CD4-positive, alpha-beta T cell treated with Interferon gamma for 1 hour (primary cell): Measurements from ENCODE around the gene MYO3A.

ENCODE experiments used
- DNase-seq: peaks from one replicate; pipeline ENCODE4 v3.0.0-alpha.2; 2020

Gene MYO3A

GRCh38 chr10:25933653-25934608 lies at the start of gene MYO3A:
Gene MYO3A (plus strand): TSS chr10:25934229. CDS start chr10:25952111, 17,882 bp downstream.
- DNase-seq: no peak

GRCh38 chr10:25888627-25889026 lies 45.4 kb upstream of the MYO3A start:
- no peak for DNase-seq

GRCh38 chr10:25890995-25891394 lies 43.0 kb upstream of the MYO3A start:
- no peak for DNase-seq

GRCh38 chr10:25895856-25896255 lies 38.2 kb upstream of the MYO3A start:
- no peak for DNase-seq

DNA sequence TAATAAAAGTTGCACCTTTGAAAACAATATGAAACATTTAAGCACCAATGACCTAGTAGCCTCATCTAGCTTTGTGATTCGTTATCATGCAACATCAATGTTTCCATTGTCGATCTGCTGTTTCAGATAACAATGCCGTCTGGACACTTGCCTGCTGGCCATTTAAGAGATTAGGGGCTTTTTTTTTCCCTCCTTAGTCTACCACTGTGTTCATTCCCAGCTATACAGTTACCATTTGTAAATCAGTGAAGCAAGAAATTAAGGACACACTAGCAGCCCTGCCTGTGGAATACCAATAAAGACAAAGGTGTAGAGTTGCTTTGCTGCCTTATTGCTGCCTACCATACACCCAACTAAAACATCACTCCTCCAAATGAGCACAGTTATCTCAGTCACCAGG lies 37.6 kb upstream of the MYO3A start:
- DNase-seq: no peak

- no peak for DNase-seq
Measured at GRCh38 chr10:25899304-25899703, 34.7 kb upstream of the MYO3A start.

DNA sequence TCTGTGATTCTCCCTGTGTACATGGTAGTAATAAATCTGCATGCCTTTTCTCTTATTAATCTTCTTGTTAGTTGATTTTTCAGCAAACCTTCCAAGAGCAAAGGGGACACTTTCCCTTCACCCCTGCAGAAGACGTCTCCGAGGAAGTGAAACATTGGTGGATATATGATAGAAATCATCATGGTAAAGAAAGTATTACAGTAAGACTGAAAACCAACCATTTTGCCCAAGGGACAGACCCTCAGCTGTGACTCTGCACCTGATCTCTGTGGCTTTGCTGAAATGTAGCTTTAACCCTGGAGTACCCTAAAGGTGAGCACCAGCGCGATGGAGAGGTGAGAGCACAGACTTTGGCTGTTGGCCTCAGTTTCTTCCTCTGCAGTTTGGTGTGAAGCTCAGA lies 32.8 kb upstream of the MYO3A start:
- no peak for DNase-seq

DNA sequence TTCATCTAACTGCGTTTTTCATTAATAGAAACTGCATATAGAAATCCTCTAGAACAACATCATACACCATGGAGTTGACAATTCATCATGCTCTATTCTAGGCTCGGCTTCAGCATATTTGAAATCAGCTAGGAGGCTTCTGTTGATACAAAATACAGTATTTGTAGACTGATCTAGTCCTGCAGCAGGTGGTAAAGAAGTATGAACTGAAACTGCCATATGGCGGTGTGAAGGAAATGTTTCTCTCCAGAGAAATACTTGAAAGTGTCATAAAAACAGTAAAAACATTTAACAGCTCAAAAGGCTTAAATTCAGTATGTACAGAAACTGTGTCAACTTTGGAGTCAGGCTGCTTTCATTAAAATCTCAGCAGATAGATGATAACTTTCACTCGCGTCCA lies 32.0 kb upstream of the MYO3A start:
- DNase-seq: no peak

GRCh38 chr10:25907261-25907660 lies 26.8 kb upstream of the MYO3A start:
- no peak for DNase-seq

DNA sequence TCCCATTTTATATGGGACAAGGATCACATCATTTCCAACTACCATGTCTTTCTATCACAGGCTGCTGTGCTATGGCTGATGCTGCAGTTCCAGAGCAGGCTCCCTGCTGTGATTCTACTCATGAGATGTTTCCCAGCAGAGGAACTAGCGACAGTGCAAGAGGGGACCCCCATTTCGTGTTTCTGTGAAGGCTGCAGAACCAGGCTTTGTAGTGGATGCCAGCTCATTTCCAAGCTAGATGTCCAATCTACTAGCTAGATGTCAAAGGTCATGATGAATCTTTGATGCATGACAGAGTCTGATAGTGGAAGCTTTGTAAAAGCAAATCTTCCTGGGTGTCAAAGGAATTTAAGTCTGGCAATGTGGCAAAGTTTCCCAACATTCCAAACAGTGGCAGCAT lies 21.2 kb upstream of the MYO3A start:
- no peak for DNase-seq

- DNase-seq: no peak
Measured at GRCh38 chr10:25914776-25915175, 19.3 kb upstream of the MYO3A start.

DNA sequence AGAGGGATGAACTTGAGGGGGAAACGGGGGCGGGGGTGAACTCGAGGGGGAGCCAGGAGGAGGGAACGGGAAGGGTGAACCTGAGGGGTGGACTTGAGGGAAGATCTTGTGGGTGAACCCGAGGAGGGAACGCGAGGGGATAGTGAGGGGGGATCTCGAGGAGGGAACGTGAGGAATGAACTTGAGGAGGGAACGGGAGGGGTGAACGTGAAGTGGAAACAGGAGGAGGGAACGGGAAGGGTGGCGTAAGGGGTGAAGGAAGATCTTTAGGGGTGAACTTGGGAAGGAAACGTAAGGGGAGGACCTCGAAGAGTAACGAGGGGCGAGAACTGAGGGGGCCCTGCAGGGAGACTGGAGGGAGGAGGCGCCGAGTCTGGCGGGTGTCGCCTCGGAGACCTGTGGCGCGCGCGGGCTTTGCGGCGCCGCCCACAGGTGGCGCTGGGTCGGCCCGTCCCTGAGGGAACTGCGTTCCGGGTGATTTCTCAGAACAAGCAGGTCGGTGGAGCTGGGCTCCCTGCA lies 651 bp downstream of the MYO3A start:
- no peak for DNase-seq

DNA sequence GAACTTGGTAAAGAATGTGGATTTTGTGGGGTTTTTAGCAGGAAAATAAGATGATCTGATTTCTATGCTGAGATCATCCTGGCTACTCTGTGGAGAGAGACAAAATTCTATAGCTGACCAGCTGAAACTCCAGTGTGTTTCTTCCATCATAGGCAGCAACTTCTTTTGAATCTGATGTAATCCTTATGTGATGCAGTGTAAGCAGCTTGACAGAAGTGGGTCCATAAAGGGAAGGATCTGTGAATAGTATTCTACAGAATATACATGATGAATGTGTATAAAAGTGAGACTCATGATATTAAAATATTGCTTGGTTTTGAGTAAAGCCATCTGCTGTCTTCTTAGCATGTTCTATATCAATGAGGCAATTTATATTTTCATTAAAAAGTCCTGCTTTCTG lies 4.4 kb downstream of the MYO3A start:
- DNase-seq: no peak

DNA sequence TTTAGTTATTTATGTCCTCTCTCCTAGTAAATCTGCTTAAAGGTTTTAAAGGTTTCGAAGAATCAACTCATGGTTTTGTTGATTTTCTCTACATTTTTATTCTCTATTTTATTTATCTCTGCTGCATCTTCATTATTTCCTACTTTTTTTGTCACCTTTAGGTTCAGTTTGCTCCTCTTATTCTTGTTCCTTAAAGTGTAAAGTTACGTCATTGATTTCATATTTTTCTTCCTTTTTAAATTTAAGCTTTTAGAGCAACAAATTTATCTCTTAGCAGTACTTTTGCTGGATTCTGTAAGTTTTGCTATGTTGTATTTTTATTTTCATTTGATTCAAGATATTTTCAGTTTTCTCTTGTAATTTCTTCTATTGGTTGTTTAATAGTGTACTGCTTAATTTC lies 10.7 kb downstream of the MYO3A start:
- no peak for DNase-seq

GRCh38 chr10:25952857-25953256 lies 18.8 kb downstream of the MYO3A start:
- DNase-seq: no peak

DNA sequence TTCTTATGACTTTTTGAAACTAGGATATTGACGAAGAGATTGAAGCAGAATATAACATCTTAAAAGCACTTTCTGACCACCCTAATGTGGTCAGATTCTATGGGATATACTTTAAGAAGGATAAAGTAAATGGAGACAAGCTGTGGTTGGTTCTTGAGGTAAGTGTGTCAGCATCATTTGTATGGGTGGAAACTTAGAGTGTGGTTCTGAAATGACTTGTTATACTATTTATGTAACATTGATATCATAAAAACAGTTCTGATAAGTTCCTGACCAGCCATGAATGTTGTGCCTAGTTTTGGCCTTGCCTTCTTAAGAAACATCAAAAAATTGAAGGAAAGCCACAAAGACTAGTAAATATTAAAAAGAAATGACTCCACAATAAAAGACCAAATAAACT lies 20.8 kb downstream of the MYO3A start:
- no peak for DNase-seq

DNA sequence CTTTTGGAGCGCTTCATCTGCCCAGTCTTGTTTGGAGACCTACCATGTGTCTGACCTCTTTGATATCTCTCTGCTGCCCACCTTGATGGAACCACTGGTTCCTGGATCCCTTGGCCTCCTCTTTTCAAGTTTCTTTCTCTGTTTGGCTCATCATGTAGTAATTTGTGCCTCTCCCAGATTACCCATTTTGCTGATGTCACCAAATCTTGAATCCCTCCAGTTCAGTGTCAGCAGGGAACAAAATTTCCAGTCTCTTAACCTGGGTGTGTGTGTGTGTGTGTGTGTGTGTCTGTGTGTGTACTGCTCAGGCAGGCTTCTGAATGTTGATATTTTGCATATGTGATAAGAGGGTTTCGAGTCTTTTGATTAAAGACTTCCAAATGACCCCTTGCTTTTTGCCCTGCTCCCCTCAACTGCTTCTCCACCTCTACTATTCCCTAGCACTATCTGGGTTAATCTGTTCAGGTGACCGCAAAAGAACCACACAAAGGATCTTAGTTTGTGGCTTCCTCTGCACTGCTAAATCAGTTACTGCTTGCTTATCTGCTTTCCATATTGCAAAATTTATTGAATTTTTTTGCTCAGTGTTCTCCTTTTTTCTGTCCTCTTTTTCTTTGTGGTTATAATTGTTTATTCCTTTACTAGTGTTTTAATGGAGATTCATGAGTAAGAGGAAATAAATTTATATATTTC lies 25.7 kb downstream of the MYO3A start:
- no peak for DNase-seq

DNA sequence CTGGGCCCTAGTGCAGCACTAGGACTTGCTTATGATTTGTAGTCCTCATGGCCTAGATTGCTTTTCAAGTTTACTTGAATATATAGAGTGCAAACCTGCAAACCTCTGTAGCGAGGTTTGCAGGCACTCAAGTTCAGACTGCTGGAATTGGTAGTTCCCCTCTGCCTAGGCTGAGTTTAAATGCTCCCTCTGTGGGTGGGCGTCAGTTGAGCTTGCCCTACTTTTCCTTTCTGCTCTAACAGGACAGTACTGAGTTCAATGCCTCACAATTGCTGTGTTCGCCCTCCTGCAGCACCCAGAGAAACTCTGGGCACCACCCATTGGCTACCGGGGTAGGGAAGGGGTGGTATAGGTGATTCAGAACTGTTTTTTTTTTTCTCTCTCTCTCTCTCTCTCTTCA lies 31.6 kb downstream of the MYO3A start:
- no peak for DNase-seq

DNA sequence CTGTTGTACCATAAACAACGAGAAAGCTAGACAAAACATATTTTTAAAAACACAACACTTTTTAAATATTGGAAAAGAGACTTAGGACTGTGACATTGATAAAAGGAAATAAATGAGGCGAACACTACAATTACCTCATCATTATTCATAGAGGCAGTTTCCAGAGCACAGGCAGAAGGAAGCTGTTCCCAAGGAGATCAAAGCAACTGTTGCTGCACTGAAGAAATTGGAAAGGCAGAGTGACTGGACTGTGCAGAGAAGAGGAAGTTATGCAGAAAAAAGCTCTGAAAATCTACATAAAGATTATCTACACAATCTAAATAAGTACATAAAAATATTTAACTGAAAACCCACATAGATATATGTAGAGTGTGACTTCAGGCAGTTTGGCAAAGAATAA lies 32.8 kb downstream of the MYO3A start:
- no peak for DNase-seq

- DNase-seq: no peak
Measured at GRCh38 chr10:25972631-25973030, 38.6 kb downstream of the MYO3A start.

DNA sequence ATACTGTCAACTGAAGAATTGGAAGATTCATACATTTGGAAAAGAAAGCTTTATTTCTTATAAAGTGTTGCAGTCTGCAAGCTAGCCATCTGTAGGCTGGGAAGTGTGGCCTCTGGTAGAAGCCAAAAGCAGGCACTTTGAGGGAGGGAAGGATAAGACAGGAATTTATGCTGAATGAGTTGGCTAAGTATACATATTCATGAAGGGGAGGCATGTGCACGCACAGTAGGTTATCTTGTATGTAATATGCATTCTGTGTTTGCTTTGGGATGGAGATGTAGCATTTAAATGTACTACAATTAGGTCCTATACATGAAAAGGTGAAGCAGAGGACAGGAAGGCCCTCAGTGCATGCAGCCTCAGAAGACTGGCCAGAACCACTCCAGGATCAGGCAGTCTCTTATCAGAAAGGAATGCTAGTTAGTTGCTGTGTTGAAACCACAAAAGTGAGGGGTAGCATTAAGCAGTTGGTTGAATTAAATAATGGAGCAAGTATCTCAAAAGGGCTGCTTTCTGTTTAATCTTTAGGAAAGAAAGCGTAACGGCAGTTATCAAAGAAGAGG lies 40.9 kb downstream of the MYO3A start:
- no peak for DNase-seq

DNA sequence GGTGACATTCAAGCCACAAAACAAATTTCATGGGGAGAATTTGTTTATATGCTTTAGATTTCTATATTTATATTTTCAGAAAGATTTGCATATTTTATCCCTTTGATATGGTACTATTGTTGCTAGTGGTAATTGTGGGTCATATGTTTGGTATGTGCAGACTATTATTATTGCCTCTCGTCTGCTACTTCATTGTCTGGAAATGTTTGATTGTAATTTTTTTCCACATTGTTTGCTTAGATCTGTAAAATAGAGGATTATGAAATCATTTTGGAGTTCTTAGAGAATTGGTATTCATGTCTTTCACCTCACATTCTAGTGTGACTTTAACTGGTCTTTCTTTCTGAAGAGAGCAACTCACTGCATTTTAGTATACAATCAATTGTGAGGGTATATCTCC lies 44.7 kb downstream of the MYO3A start:
- no peak for DNase-seq

DNA sequence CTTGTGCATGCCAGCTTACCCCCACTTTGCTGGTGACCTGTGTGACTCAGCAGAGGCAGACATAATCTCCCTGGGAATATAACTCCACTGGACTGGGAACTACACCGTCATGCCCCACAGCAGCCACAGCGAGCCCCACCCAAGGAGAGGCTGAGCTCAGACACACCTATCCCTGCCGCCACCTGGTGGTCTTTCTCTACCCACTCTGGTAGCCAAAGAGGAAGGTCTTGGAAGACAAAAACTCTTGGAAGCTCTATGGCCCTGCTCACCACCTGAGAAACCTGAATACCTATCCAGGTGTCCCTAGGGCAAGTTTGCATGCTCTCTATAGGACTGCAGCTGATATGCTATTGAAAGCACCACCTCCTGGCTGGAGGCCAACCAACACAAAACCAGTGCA lies 48.1 kb downstream of the MYO3A start:
- DNase-seq: no peak

GRCh38 chr10:25988583-25988982 lies 54.6 kb downstream of the MYO3A start:
- DNase-seq: no peak
